Stimulated activated CD8-positive, alpha-beta memory T cell treated with anti-CD3 and anti-CD28 coated beads, Interleukin-15, amount 100 ng/mL, for 4 hours (primary cell): ENCODE data around the gene IRS1.

Experiments used
- DNase-seq, 2 donors: peaks; one replicate each; pipeline ENCODE4 v3.0.0-alpha.2; 2020; ENCODE audit warnings: low read depth in 2 of 2

IRS1 gene

GRCh38 chr2:226690461-226691024, 109.1 kb downstream of the IRS1 start:
- no peak for DNase-seq

GRCh38 chr2:226687641-226688253, 111.9 kb downstream of the IRS1 start:
- DNase-seq: no peak

- no peak for DNase-seq
These were observed 115.1 kb downstream of the IRS1 start for GRCh38 chr2:226684563-226684959.

- no peak for DNase-seq
These were observed 115.6 kb downstream of the IRS1 start for GRCh38 chr2:226683944-226684562.

GRCh38 chr2:226683196-226683595, 116.4 kb downstream of the IRS1 start:
- no peak for DNase-seq
